Bladder microvascular endothelial cell (primary cell): ENCODE data around the gene ABHD3. TPM values are rescaled to one million over a fixed set of nuclear protein-coding genes. Genes with fewer than 3 reads are reported as not detected.

Experiments
- total RNA-seq: library from RNA; depleted of rRNA; stranded (reverse); fragments of >200 nt; gene quantifications from 2 replicates; pipeline ENCODE4 v1.2.3, GENCODE V29; 2014

Gene ABHD3, protein sequence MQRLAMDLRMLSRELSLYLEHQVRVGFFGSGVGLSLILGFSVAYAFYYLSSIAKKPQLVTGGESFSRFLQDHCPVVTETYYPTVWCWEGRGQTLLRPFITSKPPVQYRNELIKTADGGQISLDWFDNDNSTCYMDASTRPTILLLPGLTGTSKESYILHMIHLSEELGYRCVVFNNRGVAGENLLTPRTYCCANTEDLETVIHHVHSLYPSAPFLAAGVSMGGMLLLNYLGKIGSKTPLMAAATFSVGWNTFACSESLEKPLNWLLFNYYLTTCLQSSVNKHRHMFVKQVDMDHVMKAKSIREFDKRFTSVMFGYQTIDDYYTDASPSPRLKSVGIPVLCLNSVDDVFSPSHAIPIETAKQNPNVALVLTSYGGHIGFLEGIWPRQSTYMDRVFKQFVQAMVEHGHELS
- 4.4 and 9.4 TPM in 2 replicates for total RNA-seq

DNA sequence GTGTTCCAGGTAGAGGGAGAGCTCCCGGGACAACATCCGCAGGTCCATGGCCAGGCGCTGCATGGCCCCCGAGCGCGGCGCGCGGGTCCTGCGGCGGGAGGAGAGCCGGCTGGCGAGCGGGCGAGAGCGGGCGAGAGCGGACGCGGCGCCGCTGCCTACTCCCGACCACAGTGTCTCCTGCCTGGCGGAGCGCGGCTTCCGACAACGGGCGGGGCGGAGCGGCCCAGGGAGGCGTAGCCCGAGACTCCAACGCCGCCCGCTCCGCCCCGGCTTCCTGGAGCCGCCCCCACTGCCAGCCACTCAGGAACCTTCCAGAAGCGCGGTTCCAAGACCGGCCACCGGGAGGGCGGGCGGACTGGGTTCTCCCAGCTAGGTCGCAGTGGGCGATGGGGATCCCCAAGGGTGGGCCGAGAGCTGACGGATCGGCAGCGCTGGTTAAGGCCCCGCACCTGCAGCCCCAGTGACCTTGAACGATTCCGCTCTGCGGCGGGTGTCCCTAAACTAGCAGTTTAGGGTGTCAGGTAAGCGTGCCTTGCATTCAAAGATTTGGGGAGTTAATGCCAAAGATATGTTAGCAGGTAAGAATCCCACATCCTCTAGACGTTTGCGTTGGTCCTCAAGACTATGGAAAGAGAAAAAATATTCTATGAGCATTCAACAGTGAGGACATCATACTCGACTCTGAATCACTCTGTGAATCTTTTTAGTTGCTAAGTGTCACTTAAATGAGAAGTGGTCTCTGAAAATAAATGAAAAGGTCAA, at the start of gene ABHD3:
ABHD3 (minus strand) TSS at position 172 of the 762 bp plus-strand sequence; CDS start at position 63, 109 bp downstream.

DNA sequence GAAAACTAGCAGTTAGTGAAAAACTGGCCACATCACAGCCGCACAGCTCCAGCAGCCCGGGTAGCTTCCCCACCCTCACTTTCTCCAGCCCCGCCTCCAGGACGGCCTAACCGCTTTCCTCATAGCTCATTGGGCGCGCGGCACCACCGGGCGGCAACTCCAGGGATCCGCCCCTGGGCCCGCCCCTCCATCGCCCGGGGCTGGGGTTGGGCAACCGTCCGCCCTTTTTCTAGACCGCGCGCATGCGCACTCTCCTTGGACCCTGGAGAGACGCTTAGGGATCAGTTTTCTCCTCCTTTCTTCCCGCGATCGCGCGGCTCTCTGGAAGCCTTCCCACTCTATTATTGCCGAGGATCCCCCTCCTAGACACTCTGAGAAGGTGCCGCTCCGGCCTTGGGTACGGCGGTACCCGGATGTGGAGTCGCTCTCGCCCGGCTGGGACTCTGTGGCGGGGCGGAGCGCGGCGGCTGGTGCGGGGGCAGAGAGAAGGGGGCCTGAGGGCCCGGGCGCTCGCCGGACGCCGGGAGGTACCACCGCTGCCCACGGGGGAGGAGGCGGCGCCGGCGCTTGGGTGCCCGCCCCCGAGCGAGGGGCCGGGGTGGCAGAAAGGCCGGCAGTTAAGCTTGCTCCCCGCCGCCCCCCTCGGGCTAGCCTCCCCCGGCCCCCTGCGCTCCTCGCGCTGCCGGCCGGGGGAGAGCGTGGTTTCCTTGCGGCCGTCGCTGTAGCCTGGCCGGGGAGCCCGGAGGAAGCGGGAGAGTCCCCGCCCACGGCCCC, 36.2 kb upstream of the ABHD3 start, which contains the start of gene MIB1:
MIB1 (plus strand) TSS at position 255 of the 774 bp plus-strand sequence. CDS start 792 bp downstream, outside the sequence.

DNA sequence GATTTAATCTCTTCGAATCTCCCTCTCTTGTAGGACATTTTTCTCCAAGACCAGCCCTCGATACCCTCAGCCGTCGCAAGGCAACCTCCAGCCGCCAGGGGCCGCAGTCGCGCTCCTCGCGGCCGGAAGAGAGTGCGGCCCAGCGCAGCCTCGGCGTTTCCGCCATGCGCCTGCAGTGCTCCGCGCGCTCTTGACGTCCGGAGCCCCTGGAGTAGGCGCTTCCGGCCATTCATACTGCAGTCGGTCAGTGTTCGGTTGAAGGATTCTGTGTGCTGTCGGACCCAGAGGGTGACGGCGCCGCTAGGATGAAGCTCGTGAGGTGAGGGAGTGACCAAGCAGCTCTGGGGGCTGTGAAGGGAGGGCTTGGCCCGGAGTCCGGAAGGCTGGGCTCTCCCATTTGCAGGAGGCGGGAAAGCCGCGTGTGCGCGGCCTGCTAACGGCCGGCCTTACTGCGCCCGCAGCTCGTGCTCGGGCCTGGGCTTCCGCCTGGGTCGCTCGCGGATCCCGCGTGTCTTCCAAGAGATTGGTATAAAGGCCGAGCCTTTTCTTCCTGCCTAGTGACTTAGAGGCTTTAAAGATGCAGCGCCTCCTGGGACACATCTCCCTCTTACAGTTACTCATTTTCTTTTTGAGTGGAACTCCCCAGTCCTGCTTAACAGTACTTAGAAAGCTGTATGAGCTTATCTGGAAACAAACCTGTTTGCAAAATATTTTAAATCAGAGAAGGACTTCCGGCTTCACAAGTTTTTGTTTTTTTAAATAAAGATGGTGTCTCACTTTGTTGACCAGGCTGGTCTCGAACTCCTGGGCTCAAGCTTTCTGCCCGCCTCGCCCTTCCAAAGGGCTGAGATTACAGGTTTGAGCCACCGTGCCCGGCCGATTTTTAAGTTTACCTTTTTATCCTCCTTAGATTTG, 92.2 kb downstream of the ABHD3 start, which contains the start of gene SNRPD1:
SNRPD1 (plus strand) TSS at position 190 of the 915 bp plus-strand sequence; CDS start at position 306, 116 bp downstream.

Other genes starting within 250 kb of the ABHD3 start
- gene ESCO1, start 104.1 kb downstream of the ABHD3 start, total RNA-seq = 8.9 and 15.2 TPM in 2 replicates
- 19.1 and 42.9 TPM in 2 replicates for gene SNRPD1, start 92.5 kb downstream of the ABHD3 start, total RNA-seq
- 31.2 and 84.3 TPM in 2 replicates for gene MIB1, start 36.0 kb upstream of the ABHD3 start, total RNA-seq